ENCODE data around the gene GBX1. TPM values are rescaled to one million over a fixed set of nuclear protein-coding genes. Genes with fewer than 3 reads are reported as not detected.

The GBX1 gene
- total RNA-seq, 2 experiments from 2014 or later = not detected

DNA sequence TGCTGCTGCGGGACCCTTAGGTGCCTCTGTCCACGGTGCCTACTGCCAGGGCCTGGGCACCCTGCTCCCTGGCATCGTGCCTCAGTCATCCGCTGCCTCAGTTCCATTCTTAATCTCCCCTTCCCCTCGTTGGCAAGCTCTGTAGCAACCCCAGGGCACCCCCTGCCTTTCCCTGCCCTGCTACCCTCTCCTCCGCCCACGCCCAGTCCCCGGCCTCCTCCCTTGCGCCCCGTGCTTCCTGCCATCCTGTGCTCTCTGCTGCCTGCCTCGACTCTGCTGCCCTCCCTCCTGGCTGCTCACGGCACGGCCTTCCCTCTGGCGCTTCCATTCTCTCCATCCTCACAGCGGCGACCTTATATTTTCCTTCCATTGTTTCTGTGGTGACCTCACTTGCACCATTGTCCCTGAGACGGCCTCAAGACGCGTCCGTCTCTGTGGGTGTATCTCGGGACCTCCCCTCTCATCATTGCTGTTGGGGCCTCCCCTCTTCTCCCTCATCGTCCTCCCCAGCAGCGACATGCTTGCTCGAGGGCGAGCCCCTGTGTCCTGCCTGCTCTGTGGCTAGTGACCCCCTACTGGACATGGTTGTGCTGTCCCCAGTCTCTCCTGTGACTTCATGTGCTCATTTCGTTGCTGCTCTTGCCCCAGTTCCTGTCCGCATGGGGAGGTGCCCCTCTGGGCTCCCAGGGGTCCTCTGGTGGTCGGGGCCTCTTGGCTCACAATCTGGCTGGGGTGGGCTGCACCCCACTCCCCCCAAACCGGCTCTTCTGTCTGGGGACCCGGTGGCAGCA, 45.9 kb downstream of the GBX1 start:
- POLR2A ChIA-PET = no interaction called here
- H3K9me3 Mint-ChIP-seq = no peaks in the 10 kb centered on the region
- H3K4me3 Mint-ChIP-seq = no peak overlapping the region
- ATAC-seq = no peak
- peaks cover 7% of the 10 kb centered on the region for H3K4me1 Mint-ChIP-seq (ENCODE audit: low read depth)
- H3K27ac Mint-ChIP-seq = no peak overlapping the region
- CTCF ChIA-PET = interaction anchor here (0.9 to 1.5 kb wide), 2 partner anchors 11 to 126 kb away, joined by 3 read pairs; no protein-coding TSS in a partner anchor
- no peak for DNase-seq
- intact Hi-C loops (cut with micrococcal nuclease) = no loop called here
- TF ChIP-seq, protein P1, sequence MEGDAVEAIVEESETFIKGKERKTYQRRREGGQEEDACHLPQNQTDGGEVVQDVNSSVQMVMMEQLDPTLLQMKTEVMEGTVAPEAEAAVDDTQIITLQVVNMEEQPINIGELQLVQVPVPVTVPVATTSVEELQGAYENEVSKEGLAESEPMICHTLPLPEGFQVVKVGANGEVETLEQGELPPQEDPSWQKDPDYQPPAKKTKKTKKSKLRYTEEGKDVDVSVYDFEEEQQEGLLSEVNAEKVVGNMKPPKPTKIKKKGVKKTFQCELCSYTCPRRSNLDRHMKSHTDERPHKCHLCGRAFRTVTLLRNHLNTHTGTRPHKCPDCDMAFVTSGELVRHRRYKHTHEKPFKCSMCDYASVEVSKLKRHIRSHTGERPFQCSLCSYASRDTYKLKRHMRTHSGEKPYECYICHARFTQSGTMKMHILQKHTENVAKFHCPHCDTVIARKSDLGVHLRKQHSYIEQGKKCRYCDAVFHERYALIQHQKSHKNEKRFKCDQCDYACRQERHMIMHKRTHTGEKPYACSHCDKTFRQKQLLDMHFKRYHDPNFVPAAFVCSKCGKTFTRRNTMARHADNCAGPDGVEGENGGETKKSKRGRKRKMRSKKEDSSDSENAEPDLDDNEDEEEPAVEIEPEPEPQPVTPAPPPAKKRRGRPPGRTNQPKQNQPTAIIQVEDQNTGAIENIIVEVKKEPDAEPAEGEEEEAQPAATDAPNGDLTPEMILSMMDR (IDR thresholded peaks at IDR 0.05) = no peak
- H3K27me3 Mint-ChIP-seq = no peaks in the 10 kb centered on the region
- peaks cover 5% of the 10 kb centered on the region for H3K36me3 Mint-ChIP-seq (ENCODE audit: low read depth)

DNA sequence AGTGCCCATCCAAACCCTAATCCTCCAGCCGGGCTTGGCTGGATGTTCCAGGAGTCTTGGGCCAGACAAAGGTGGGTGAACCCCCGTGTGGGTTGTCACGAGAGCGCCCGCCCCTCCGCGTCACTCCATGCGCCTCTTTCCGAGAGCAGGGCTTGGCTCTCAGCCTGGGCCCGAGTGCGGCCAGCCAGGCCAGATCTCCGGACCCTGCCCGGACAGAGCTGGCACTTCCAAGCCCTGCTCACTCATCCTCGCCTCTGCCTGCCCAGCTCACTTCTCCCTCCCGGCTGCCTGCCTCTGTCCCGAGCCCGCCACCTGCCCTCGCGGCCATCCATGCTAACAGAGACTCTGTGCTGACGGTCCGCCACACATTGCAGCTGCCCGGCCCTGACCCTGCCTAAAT, 46.6 kb downstream of the GBX1 start:
- Mint-ChIP-seq H3K36me3 (ENCODE audit: low read depth) (peaks cover 5% of the 10 kb centered on the region), H3K27me3 (peaks cover under 1% of the 10 kb centered on the region), H3K4me3 (no peak overlapping the region), H3K4me1 (ENCODE audit: low read depth) (peaks cover 8% of the 10 kb centered on the region), H3K27ac (no peak overlapping the region), H3K9me3 (no peaks in the 10 kb centered on the region)
- DNase-seq = no peak
- intact Hi-C loops (cut with micrococcal nuclease) = no loop called here
- ATAC-seq = no peak
- TF ChIP-seq, protein P1 (IDR thresholded peaks at IDR 0.05) = no peak
- CTCF ChIA-PET = interaction anchor here (0.7 to 1.5 kb wide), 3 partner anchors 10 to 126 kb away, joined by 3 read pairs; no protein-coding TSS in a partner anchor
- POLR2A ChIA-PET = no interaction called here

DNA sequence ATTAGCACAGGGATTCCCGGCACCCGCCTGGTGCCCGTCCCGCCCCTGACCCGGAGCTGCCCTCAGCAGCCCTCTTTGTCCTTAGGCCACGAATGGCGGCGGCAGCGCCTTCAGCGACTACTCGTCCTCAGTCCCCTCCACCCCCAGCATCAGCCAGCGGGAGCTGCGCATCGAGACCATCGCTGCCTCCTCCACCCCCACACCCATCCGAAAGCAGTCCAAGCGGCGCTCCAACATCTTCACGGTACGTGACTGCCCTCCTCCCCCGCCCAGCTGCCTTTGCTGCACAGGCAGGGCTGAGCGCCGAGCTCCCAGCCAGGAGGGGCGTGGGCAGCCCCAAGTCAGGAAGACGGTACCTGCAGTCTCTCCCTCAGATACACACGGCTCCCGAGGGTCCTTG, 47.6 kb downstream of the GBX1 start:
- CTCF ChIA-PET = interaction anchor here (1.1 to 1.5 kb wide), 3 partner anchors 9 to 242 kb away, joined by 3 read pairs; no protein-coding TSS in a partner anchor
- intact Hi-C loops (cut with micrococcal nuclease) = loop anchor here (10.0 kb wide), 1 partner anchor 185 kb away; no protein-coding TSS in a partner anchor

DNA sequence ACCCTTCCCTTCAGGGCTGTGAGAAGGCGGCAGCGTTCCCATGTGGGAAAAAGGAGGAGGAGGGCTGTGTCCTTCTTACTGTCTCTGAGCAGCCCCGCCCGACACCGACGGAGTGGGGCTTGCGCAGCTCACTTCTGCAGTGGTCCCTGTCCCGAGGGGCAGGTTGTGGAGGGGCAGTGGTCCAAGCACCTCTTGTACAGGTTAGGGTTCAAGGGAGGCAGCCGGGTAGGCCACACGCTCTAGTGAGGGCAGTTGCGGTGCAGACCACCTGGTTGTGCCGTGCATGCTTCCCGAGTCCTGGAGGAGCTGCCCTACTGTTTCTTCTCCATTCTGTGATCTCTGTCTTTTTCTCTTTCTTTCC, 48.5 kb downstream of the GBX1 start:
- ChIA-PET POLR2A (interaction anchor here (1.0 kb wide), 1 partner anchor 49 kb away, joined by 3 read pairs; no protein-coding TSS in a partner anchor), CTCF (interaction anchor here (1.2 kb wide), 1 partner anchor 9 kb away, joined by 3 read pairs; no protein-coding TSS in a partner anchor)
- Mint-ChIP-seq H3K27ac (no peak overlapping the region), H3K4me1 (ENCODE audit: low read depth) (peaks cover 11% of the 10 kb centered on the region), H3K36me3 (ENCODE audit: low read depth) (peaks cover 4% of the 10 kb centered on the region), H3K27me3 (peaks cover 4% of the 10 kb centered on the region), H3K9me3 (no peaks in the 10 kb centered on the region), H3K4me3 (no peak overlapping the region)
- no peak for ATAC-seq
- DNase-seq = no peak
- TF ChIP-seq, protein P1 (IDR thresholded peaks at IDR 0.05) = no peak
- intact Hi-C loops (cut with micrococcal nuclease) = loop anchor here (10.0 kb wide), 1 partner anchor 186 kb away; no protein-coding TSS in a partner anchor

More for the DNA sequence above, 47.6 kb downstream of the GBX1 start:
- Mint-ChIP-seq H3K4me3 (no peak overlapping the region), H3K9me3 (no peaks in the 10 kb centered on the region), H3K27ac (no peak overlapping the region), H3K27me3 (peaks cover 4% of the 10 kb centered on the region), H3K4me1 (ENCODE audit: low read depth) (peaks cover 11% of the 10 kb centered on the region), H3K36me3 (ENCODE audit: low read depth) (peaks cover 5% of the 10 kb centered on the region)
- no peak for DNase-seq
- no peak for ATAC-seq
- POLR2A ChIA-PET = interaction anchor here (1.0 kb wide), 1 partner anchor 48 kb away, joined by 3 read pairs; no protein-coding TSS in a partner anchor
- TF ChIP-seq, protein P1 (IDR thresholded peaks at IDR 0.05) = no peak
